Panc1 (cell line): Measurements from ENCODE around the gene ZDHHC19. TPM values are rescaled to one million over a fixed set of nuclear protein-coding genes. Genes with fewer than 3 reads are reported as not detected.

Experiments
- ATAC-seq: fragments of 200-7000 bp; cut with Tn5 transposase; 2 replicates; pipeline ENCODE4 v1.9.1; 2020; ENCODE audit warnings: mild to moderate bottlenecking, moderate library complexity
- BruUV-seq: library from RNA; stranded (reverse); fragments of 400-500 nt; replicated peaks from 2 replicates; lab custom pipeline; 2021; lab: Mats Ljungman, UMichigan
- CTCF ChIA-PET: fragments of 300-600 bp; sonication (Branson Sonifier 250); formaldehyde crosslinking; loops from one replicate; lab custom pipeline; 2022; ENCODE audit warnings: antibody characterized with exemption; lab: Charles Lee
- POLR2A ChIA-PET: fragments of 300-600 bp; sonication (Branson Sonifier 250); formaldehyde crosslinking; loops from one replicate; lab custom pipeline; 2022; ENCODE audit warnings: antibody characterized with exemption; lab: Charles Lee
- DNase-seq: peaks from one replicate; pipeline ENCODE4 v3.0.0-alpha.2; 2010; ENCODE audit warnings: low read depth, low spot score
- H3K27ac ChIP-seq: 2 replicates; pipeline ENCODE4 v1.5.1; 2011; ENCODE audit warnings: mild to moderate bottlenecking, low read length, inconsistent platforms
- H3K27me3 ChIP-seq: fragments of 200-500 bp; sonication (Bioruptor generic); 2 replicates; pipeline ENCODE4 v1.6.0; 2014; ENCODE audit warnings: low read length, inconsistent platforms; ENCODE audit not compliant: control insufficient read depth, insufficient read depth
- H3K36me3 ChIP-seq: fragments of 200-500 bp; sonication (Bioruptor generic); 2 replicates; pipeline ENCODE4 v1.5.1; 2014; ENCODE audit warnings: inconsistent platforms, mild to moderate bottlenecking, low read length, moderate library complexity; ENCODE audit not compliant: control insufficient read depth, insufficient read depth
- H3K4me1 ChIP-seq: 2 replicates; pipeline ENCODE4 v1.5.1; 2011; ENCODE audit warnings: inconsistent platforms, mild to moderate bottlenecking, low read length, moderate library complexity; ENCODE audit not compliant: control insufficient read depth, insufficient read depth
- H3K4me3 ChIP-seq, 2 experiments: 2 replicates each; pipeline ENCODE4 v1.5.1; 2011 to 2012; ENCODE audit warnings: low read depth in 2 of 2, low read length in 2 of 2, mild to moderate bottlenecking in 2 of 2, inconsistent platforms in 1 of 2, moderate library complexity in 1 of 2
- H3K9me3 ChIP-seq: fragments of 200-500 bp; sonication (Bioruptor generic); 2 replicates; pipeline ENCODE4 v1.5.1; 2014; ENCODE audit warnings: low read depth, mild to moderate bottlenecking, inconsistent platforms, low read length, moderate library complexity; ENCODE audit not compliant: control insufficient read depth, insufficient read depth
- CTCF ChIP-seq: fragments of 450-650 bp; IDR thresholded peaks from 2 replicates; pipeline ENCODE4 v1.5.1; 2017; ENCODE audit warnings: mild to moderate bottlenecking
- POLR2AphosphoS5 ChIP-seq: IDR thresholded peaks from 2 replicates; pipeline ENCODE4 v1.6.1; 2012; ENCODE audit warnings: mild to moderate bottlenecking, low read depth, low read length, moderate library complexity
- REST ChIP-seq, 2 experiments: IDR thresholded peaks; 2 replicates each; pipeline ENCODE4 v1.6.1; 2011 to 2012; ENCODE audit warnings: low read depth in 2 of 2, control low read depth in 1 of 2, low read length in 1 of 2, mild to moderate bottlenecking in 1 of 2, moderate library complexity in 1 of 2; ENCODE audit not compliant: insufficient read depth in 1 of 2
- SIN3A ChIP-seq: IDR thresholded peaks from 2 replicates; pipeline ENCODE4 v1.6.1; 2012; ENCODE audit warnings: low read depth, mild to moderate bottlenecking, low read length, moderate library complexity, borderline replicate concordance; ENCODE audit not compliant: insufficient read depth
- TCF7L2 ChIP-seq: IDR thresholded peaks from 2 replicates; pipeline ENCODE4 v1.6.1; 2011; ENCODE audit warnings: mild to moderate bottlenecking, low read depth, low read length, inconsistent platforms
- in situ Hi-C: cut with HindIII; loops from 2 replicates; pipeline ENCODE4 v1.10.0; 2016; ENCODE audit warnings: low sequenced_read_pairs, low pct_unique_long_range_greater_than_20kb
- intact Hi-C: fragments of 100-400 bp; cut with micrococcal nuclease; formaldehyde crosslinking; loops from one replicate; pipeline ENCODE4 v1.10.0; 2022; ENCODE audit not compliant: unreplicated experiment
- total RNA-seq: library from RNA; stranded (reverse); gene quantifications from one replicate; pipeline ENCODE4 v1.2.1, GENCODE V29; 2021; ENCODE audit not compliant: unreplicated experiment

The ZDHHC19 gene
- total RNA-seq, 1 experiment from 2014 or later = 0.33 TPM

- DNase-seq = no peak
- Histone ChIP-seq H3K4me3 (no peak within 1 kb of the TSS), H3K27me3 (no peaks in the 10 kb centered on the region), H3K36me3 (no peaks in the 10 kb centered on the region), H3K4me1 (peaks cover 4% of the 10 kb centered on the region), H3K9me3 (no peaks in the 10 kb centered on the region), H3K27ac (no peak within 1 kb of the TSS)
- ChIA-PET CTCF (no interaction called here), POLR2A (no interaction called here)
- no TSS peak for BruUV-seq
- ATAC-seq = no peak
- intact Hi-C loops = no loop called here
- in situ Hi-C loops = no loop called here
- no peak for TF ChIP-seq POLR2AphosphoS5
- no peak for TF ChIP-seq CTCF
- TF ChIP-seq TCF7L2 = no peak
- no peak for TF ChIP-seq REST (IDR thresholded peaks at IDR 0.05; ENCODE audit: insufficient read depth in 1 of 2, low read depth in 2 of 2, low read length in 1 of 2)
- TF ChIP-seq SIN3A = no peak
Observed at GRCh38 chr3:196216089-196216564, 4.9 kb upstream of the ZDHHC19 start, which contains the start of gene SLC51A. SLC51A (plus strand) TSS chr3:196216534; CDS start chr3:196216713, 179 bp downstream.

GRCh38 chr3:196215493-196216020 is 4.4 kb upstream of the ZDHHC19 start:
- no peaks in the 10 kb centered on the region for H3K27me3 ChIP-seq
- ChIA-PET CTCF (no interaction called here), POLR2A (no interaction called here)
- intact Hi-C loops = no loop called here
- DNase-seq (no peak), ATAC-seq (no peak)
- no peaks in the 10 kb centered on the region for H3K9me3 ChIP-seq
- H3K4me3 ChIP-seq = no peak overlapping the region
- TF ChIP-seq TCF7L2 (no peak), CTCF (no peak), POLR2AphosphoS5 (no peak), REST (IDR thresholded peaks at IDR 0.05; ENCODE audit: insufficient read depth in 1 of 2, low read depth in 2 of 2, low read length in 1 of 2) (no peak), SIN3A (no peak)
- no TSS peak for BruUV-seq
- no peak overlapping the region for H3K27ac ChIP-seq
- peaks cover 4% of the 10 kb centered on the region for H3K4me1 ChIP-seq
- in situ Hi-C loops = no loop called here
- H3K36me3 ChIP-seq = no peaks in the 10 kb centered on the region
